ENCODE results near the gene FRYL.
"Not testable (repeated sequence)": the region's sequence is repeated elsewhere in the genome, so short reads cannot be mapped to it uniquely, and the experiment has no call there.

Gene FRYL

DNA sequence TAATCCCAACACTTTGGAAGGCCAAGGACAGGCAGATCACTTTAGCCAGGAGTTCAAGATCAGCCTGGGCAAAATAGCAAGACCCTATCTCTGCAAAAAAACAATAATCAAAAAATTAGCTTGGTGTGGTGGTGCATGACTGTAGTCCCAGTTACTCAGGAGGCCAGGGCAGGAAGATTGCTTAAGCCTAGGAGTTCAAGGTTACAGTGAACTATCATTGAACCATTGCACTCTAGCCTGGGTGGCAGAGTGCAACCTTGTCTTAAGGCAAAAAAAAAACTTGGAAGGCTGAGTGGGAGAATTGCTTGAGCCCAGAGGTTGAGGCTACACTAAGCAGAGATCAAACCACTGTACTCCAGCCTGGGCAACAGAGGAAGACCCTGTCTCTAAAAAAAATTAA, 5.2 kb upstream of the FRYL start:
- no peak for DNase-seq (ENCODE audit: low spot score)

DNA sequence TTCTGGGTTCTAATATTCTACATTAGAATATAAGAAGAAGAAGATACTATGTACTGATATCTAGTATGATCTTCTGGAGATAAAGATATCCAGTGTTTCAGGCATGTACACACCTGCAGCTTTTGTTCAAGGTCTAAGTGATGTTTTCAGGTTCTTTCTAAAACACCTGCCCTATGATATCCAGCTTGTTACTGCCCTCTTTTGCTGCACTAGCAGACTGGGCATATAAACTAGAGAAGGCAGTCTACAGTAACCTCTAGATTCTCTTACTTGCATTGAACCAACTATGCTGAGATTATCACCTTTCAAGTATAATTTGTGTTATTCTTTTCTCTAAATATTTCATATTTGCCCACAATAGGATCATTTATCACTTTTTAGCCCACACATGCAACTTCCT, 1.9 kb upstream of the FRYL start:
- DNase-seq (ENCODE audit: low spot score): no peak

DNA sequence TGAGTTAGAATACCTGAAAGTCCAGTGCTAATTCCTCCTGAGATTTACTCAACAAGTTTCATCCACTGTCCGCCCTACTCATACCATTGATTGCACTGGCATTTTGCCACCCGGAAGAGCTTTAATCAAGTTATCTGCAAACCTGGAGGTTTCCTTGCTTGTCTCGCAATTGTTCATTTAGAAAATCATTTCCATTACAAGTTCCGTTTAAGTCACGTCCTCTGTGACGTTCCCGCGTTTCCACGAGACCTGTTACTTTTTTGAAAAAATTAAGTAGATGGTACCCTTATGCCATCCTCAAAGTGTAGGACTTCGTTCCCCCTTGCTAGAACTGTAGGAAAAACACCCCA, 761 bp upstream of the FRYL start:
- no peak for DNase-seq (ENCODE audit: low spot score)

DNA sequence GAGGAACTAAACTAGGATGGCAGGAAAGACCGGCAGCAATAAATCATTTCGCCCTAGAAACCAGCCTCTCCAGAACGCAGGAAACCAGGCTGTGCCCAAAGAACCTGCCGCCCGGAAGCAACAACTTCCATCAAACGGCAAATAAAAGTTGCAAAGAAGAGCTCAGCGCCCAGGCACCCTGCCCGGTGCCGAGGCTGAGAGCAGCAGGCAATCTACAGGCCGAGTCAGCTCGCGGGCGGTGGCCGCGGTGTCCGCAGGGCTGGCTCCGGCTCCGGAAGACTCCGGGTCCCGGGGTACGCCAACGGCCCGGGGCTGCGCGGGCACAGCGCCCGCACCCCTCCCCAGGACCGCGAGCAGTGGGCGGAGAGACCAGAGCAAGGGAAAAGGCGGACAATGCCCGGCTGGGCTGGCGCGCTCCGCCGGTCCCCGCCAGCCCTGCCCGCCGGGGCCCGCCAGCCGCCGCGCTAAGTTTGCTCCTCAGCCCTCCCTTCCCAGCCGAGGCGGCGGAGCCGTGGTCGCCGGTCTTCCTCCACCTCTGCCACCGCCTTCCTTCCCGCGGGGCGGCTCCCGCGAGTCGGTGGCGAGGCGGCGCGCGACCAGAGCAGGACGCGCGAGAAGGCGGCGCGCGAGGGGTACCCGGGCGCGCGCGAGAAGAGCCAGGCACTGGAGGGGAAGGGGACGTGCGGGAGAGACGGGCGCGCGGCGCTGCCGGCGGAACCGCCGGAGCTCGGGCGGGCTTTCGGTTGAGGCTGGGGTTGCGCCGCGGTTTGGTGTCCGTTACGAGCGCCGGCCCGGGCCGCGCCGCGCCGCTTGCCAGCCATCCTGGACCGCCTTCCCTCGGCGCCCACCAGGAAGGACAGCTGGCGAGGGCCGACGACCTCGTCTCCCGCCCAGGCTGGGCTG, 733 bp downstream of the FRYL start:
- DNase-seq (ENCODE audit: low spot score): no peak

DNA sequence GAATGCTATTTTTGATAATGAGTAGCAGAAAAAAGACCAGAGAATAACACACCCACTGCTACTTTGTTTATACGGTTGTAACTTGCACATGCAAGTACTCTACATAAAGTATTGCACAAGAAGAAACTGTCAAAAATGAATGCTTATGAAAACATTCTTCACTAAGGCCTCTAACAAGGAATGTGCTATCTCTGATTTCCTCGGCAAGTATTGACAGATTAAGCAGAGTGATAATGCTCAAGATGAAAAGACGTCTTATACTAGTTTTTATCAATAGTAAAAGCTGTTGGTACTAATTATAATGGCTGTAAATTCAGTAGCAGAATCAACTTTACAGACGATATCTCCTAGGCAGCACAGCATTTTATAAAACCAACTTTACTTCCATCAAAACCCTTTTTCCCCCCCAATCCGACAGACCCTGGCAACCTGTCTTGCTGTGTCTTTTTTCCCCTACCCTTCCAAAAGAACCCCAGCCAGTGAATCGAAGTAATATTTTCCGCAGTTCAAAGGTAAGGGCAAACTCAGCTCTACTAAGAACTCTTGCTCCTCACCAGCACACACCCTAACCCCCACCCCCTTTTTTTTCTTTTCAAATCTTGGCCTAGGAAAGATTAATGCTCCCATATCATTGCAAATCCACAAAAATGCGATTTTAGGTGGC, 1.5 kb downstream of the FRYL start:
- no peak for DNase-seq (ENCODE audit: low spot score)

DNA sequence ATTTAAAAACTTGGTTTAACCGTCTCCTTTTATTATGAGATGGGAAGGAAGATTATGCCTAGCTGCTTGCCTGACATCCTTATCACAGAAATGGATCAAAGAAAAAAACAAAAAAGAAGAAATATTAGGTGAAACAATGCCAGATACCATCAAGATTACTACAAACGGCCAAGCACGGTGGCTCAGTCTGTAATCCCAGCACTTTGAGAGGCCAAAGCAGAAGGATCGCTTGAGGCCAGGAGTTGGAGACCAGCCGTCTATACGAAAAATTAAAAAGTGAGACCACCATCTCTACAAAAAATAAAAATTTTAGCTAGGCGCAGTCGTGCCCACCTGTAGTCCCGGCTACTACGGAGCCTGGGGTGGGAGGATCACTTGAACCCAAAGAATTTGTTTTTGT, 2.3 kb downstream of the FRYL start:
- no peak for DNase-seq (ENCODE audit: low spot score)

DNA sequence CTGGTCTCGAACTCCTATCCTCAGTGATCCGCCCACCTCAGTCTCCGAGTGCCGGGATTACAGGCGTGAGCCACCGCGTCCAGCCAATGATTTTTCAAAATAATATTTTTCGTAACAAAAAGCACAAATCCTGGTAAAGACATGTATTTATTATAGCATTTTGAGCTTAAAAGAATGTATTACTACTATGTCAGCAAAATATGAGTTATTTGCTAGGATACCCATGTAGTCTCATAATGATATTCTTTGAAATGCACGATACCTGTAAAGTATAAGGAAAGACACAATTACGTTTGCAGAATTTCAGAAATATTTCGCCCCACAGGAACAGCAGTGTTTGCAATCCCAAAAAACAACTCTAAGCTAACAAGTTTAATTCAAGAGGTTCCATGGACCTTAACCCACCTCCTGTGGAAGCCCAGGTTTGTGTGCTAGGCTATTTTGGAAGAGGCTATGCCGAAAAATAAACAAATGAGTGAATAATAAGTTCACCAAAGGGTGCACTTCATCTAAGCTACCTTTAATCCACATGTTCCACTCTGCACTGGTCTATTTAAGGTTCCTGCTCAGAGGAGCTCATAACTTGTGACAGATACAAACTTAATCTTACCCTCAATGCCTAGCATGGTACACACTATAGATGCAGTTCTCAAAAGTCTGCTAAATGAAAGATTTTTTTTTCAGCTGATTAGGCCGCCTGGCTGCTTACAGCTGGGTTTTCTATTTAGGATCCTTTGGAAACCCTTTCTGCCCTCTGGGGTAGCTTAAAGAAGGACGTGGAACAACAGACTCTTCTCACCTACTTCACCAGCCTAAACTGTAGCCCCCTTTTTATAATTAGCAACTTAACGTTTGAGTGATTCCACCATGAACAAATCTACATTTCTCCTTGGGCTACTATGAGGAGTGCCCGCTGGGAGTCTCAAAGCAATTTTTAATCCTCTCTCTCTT, 5.0 kb downstream of the FRYL start:
- DNase-seq (ENCODE audit: low spot score): no peak

DNA sequence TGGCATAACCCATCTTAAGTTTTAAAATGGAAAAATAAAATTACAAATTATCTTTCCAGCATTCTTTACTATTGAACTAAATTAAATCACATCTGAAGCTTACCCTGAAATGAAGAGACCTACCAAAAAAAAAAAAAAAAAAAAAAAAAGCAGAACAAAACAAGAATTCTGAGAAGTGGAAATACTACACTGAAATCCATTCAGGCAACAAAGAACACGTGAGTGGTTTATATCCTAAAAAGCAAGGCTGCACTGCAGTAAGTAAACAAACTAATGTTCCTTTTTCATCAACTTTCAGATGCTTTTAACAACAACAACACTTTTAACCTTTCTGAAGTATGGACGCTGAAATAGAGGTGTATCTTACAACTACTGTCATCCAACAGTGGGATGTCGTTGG, 7.5 kb downstream of the FRYL start:
- DNase-seq (ENCODE audit: low spot score): no peak

DNA sequence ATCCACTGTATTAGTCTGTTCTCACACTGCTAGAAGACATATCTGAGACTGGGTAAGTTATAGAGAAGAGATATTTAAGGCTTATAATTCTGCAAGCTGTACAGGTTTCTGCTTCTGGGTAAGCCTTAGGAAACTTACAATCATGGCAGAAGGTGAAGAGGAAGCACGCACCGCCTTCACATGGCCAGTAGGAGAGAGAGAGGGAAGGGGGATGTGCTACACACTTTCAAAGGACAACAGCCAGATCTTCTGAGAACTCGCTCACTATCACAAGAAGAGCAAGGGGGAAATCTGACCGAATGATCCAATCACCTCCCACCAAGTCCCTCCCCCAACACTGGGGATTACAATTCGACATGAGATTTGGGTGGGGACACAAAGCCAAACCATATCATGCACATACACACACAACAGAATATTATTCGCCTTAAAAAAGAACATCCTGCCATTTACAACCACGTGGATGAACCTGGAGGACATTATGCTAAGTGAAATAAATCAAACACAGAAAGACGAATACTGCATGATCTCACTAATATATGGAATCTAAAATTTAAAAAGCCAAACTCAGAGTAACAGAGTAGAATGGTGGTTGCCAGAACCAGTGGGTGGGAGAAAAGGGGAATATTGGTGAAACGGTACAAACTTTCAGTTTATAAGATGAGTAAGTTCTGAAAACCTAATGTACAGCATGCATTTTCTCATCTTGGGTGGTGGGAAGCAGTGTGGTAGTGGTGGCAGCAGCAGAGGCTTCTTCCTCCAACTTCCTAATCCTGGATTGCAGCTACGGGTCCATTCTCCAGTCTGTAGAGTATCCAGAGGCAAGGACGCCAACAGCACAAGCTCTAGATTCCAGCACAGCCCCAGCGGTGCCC, 12.8 kb downstream of the FRYL start:
- DNase-seq (ENCODE audit: low spot score): no peak

DNA sequence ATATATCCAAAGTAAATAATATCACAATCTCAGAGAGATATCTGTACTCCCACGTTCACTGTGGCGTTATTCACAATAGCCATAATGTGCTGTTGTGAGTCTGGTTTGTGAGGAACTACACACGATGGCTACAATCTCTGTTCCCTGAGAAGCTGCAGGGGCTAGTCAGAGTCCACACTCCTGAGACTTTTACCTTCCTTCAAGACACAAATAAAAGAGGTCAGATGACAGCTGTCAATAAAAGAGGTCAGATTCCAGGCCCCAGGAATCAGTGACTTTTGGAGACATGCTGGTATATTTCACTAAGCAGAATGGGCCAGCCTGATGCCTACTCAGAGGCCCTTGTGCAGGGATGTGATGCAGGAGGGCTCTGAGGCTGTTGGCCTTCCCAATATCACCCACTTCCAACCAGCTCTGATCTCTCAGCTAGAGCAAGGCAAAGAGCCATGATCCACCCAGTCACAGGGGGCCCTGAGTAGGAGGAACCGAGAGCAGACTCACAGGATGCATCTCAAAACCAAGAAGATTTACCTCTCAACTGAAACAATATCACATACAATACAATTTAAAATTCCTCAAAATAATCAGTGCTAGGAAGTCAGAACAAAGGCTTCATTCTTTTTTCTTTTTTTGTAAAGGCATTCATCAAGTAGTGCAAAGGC, 13.8 kb downstream of the FRYL start:
- no peak for DNase-seq (ENCODE audit: low spot score)

DNA sequence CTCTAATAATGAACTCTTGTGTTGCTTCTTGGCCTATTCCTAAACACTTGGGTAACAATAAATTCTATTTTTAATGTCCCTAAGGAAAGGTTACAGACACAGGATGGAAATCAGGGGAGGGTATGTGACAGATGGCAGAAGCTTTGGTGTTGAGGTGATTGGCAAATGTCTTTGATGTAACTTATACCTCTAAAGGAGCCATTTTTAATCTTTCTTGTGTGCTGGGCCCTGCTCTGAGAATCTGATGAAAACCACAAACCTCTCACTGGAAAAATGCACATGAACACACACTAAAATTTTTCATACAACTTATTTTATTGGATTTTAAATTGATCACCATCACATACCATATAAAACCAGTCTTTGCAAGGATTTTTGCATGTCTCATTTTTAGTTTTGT, 17.7 kb downstream of the FRYL start:
- no peak for DNase-seq (ENCODE audit: low spot score)

DNA sequence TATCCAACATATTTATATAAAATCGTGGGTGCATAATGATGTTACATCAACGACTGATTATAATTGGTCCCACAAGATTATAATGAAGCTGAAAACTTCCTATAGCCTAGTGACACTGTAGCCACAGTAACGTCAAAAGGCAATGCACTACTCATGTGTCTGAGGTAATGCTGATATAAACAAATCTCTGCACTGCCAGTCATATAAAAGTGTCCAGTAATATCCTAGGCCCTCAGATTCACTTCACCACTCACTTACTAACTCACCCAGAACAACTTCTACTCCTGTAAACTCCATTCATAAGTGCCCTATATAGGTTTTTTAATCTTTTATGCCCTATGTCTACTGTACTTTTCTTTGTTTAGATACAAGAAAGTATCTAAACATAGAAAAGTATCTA, 18.8 kb downstream of the FRYL start:
- DNase-seq (ENCODE audit: low spot score): no peak

DNA sequence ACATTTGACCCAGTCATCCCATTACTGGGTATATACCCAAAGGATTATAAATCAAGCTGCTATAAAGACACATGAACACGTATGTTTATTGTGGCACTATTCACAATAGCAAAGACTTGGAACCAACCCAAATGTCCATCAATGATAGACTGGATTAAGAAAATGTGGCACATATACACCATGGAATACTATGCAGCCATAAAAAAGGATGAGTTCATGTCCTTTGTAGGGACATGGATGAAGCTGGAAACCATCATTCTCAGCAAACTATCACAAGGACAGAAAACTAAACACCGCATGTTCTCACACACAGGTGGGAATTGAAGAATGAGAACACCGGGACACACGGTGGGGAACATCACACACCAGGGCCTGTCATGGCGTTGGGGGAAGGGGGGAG, 21.4 kb downstream of the FRYL start:
- DNase-seq (ENCODE audit: low spot score): not testable (repeated sequence)

DNA sequence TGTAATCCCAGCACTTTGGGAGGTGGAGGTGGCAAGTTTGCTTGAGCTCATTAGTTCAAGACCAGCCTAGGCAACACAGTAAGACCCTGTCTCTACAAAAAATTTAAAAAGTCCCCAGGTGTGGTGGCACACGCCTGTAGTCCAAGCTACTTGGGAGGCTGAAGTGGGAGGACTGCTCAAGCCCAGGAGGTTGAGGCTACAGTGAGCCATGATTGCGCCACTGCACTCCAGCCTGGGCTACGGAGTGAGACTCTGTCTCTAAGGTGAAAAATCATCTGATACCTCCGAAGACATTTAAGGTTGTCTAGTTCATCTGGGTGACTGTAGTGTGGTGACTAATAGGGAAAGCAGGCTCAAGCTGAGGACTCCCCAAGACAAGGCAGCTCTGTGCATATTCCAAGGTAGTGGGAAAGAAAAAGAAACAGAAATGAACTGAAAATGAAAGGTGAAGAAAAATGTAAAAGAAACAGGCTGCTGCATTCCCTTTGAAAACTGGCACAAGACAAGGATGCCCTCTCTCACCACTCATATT, 23.3 kb downstream of the FRYL start:
- no peak for DNase-seq (ENCODE audit: low spot score)

DNA sequence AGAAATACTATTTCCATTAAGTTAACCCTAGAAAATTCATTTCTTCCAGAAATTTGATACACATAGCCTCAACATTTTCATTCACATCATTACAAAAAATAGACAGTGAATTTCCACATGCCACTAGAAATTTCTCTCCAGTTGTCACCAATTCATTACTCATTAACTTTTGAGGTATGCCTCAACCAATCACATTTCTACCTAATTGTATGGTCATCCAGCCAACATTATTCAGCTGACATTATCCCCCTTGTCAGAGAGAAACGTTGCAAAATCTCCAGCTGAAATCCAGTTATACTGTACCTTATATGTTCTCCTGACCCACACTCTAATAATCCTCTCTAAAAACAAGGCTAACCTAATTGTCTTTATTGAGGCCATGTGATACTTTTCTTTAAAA, 24.8 kb downstream of the FRYL start:
- no peak for DNase-seq (ENCODE audit: low spot score)

DNA sequence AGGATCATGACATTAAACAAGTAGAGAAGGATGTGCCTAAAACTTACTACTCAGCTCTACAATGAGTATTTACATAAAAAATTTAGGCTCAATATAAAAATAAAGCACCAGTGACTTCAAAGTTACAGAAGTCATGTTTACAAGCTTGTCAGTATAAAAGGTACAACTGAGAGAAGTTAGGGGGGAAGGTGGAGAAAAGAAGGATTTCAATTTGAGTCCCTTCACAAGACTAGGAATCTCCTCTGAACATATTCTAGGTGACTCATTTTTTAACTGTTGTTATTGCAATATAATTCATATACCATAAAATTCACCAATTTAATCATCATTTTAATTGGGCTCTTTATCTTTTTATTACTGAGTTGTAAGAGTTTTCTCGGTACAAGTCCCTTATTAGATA, 26.9 kb downstream of the FRYL start:
- no peak for DNase-seq (ENCODE audit: low spot score)

DNA sequence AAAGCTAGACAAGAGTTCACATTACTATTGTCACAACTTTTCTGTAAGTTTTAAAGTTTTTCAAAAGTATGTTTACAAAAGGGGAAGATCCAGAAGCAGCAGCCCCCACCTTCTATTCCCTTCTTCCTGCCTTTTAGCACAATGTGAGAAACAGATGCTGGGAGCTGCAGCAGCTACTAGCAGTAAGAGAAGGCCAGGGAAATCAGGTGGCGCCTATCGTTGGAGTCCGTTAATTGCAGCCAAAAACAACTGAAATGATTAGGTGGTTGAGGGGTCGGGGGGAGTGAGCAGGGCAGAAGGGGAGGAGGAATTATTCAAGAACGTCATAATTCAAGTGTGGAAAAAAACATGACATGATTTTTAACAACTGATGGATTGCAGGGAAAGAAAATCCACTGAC, 27.4 kb downstream of the FRYL start:
- DNase-seq (ENCODE audit: low spot score): no peak

DNA sequence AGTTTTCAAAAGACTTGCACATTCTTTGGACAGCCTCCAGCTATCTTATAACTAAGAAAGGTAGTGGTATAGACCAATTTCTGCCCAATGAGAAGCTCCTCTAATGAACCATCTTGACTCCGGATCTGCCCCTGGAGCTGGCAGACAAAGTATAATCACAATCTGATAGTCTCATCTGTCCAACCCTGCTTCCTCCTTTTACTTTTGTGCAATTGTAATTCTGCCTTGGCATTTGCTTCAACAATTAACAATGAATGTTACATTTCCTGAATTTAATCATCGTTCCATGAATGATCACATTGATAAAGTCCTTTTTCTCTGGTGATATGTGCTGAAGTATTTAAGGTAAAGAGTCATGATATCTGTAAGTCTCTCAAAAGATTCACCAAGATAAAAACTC, 27.8 kb downstream of the FRYL start:
- peak; percentile 9 for DNase-seq (ENCODE audit: low spot score)

DNA sequence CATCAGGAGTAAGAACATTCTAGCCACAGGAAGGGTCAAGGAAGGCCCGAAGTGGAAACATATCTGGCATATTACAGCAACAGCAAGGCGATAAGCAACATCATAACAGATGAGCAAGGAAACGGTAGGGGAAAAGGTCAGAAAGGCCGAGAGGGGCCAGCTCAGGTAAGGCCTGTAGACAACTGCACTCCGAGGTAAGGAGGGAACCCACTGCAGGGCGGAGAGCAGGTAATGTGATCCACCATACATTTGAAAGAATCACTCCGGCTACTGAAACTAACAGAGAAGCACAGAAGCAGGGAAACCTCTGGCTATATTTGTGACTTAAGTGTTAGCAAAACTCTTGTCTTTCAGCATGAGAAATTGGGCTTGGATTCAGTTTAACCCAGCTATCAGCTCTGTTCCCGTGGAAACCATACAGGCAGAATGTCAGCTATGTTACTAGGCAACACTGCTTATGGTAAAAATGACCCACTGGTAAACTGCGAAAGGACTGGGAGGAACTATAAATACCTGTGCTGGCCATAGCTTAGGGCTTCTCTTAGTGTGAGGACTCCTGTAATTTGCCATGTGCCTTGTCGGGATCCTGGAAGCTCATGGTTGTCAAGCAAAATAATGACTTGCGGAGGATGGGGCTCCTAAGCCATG, 31.0 kb downstream of the FRYL start:
- DNase-seq (ENCODE audit: low spot score): no peak

DNA sequence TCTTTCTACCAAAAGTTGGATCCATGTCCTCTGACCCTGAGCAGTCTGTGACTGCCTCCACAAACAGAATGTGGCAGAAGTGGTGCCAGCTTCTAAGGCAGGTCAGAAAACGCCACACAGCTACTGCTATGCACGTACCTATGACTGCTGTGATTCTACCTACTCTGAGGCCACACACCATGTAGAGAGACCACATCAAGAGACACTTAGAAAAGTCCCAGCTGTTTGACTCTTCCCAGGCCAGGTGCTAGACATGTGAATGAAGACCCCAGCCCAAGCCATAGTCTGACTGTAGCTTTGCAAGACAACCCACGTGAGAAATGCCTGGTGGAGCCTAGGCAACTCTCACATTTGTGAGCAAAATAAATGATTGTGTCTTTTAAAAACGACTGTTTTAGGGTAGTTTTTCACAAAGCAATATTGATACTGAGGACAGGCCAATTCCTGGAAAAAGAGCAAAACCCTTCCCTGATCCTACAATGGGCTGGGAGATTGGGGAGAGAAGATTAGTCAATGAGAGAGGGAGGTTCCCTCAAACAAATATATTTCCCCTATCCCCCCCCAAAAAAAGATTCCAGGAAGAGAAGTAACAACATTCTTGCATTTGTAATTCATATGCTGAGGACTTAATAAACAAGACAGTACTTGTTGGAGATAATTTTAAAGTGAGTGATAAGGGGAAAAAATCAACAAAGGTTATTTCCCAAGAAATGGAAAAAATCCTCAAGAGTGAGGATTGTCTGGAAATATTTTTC, 33.3 kb downstream of the FRYL start:
- no peak for DNase-seq (ENCODE audit: low spot score)

Data from COLO829 (cell line).